B cell (primary cell): ENCODE results near the gene CDH13. TPM values are rescaled to one million over a fixed set of nuclear protein-coding genes. Genes with fewer than 3 reads are reported as not detected.

Experiments
- ATAC-seq: fragments of 200-7000 bp; cut with Tn5 transposase; one replicate; pipeline ENCODE4 v1.10.0; 2021; ENCODE audit warnings: low read depth, mild to moderate bottlenecking, moderate number of reproducible peaks, moderate library complexity
- CTCF ChIA-PET: fragments of 350-600 bp; sonication (Branson Sonifier 250); formaldehyde crosslinking; loops from one replicate; lab custom pipeline; 2021; ENCODE audit warnings: antibody characterized with exemption, inconsistent platforms; lab: Charles Lee
- POLR2A ChIA-PET: fragments of 350-600 bp; sonication (Branson Sonifier 250); formaldehyde crosslinking; loops from one replicate; lab custom pipeline; 2021; ENCODE audit warnings: antibody characterized with exemption; lab: Charles Lee
- DNase-seq: peaks from one replicate; pipeline ENCODE4 v3.0.0; 2013
- H2AFZ ChIP-seq: 2 replicates; pipeline ENCODE4 v1.6.1; 2012; ENCODE audit warnings: mild to moderate bottlenecking, low read depth, low read length; ENCODE audit not compliant: insufficient read depth, poor library complexity, severe bottlenecking
- H3K27ac ChIP-seq, 2 donors: 1 replicate in 1 of 2; 2 replicates in 1 of 2; pipeline ENCODE4 v1.5.1; 2012 to 2013; ENCODE audit warnings: low read length in 2 of 2, mild to moderate bottlenecking in 2 of 2, moderate library complexity in 1 of 2
- H3K27me3 ChIP-seq, 4 experiments: fragments of 200-600 bp in 1 of 4; sonication (generic) in 1 of 4; replicated peaks in 1 of 4; 1 replicate in 2 of 4; 2 replicates in 2 of 4; pipeline versions ENCODE4 v1.6.1 to v1.7.0; 2013 to 2016; ENCODE audit warnings: low read length in 3 of 4, mild to moderate bottlenecking in 2 of 4, mixed read lengths in 1 of 4, moderate library complexity in 1 of 4; ENCODE audit not compliant: insufficient read depth in 4 of 4, control insufficient read depth in 3 of 4; ENCODE audit errors: control extremely low read depth in 1 of 4
- H3K36me3 ChIP-seq, 2 experiments: replicated peaks in 1 of 2; 1 replicate in 1 of 2; 2 replicates in 1 of 2; pipeline versions ENCODE4 v1.6.1 to v1.7.1; 2013; ENCODE audit warnings: low read length in 1 of 2; ENCODE audit not compliant: insufficient read depth in 2 of 2, control insufficient read depth in 1 of 2; ENCODE audit errors: control extremely low read depth in 1 of 2, extremely low read depth in 1 of 2
- H3K4me1 ChIP-seq, 2 donors: fragments of 200-600 bp in 1 of 2; sonication (generic) in 1 of 2; 1 replicate in 1 of 2; 2 replicates in 1 of 2; pipeline versions ENCODE4 v1.5.1 to v1.6.1; 2013 to 2017; ENCODE audit warnings: low read length in 2 of 2; ENCODE audit not compliant: control insufficient read depth in 2 of 2, insufficient read depth in 2 of 2
- H3K4me2 ChIP-seq: replicated peaks from 2 replicates; pipeline ENCODE3; 2012; ENCODE audit warnings: mild to moderate bottlenecking, low read depth, low read length; ENCODE audit not compliant: poor library complexity, severe bottlenecking
- H3K4me3 ChIP-seq, 5 experiments: fragments of 200-600 bp in 1 of 5; sonication (generic) in 1 of 5; 1 replicate in 3 of 5; 2 replicates in 2 of 5; pipeline versions ENCODE4 v1.5.1 to v1.7.0; 2011 to 2016; ENCODE audit warnings: low read length in 4 of 5, mild to moderate bottlenecking in 4 of 5, low read depth in 2 of 5, control low read depth in 1 of 5, moderate library complexity in 1 of 5; ENCODE audit not compliant: insufficient read depth in 1 of 5; ENCODE audit errors: control extremely low read depth in 1 of 5, extremely low read depth in 1 of 5
- H3K79me2 ChIP-seq: fragments of 200-600 bp; sonication (generic); one replicate; pipeline ENCODE4 v1.6.0; 2016; ENCODE audit warnings: low read length; ENCODE audit not compliant: control insufficient read depth, insufficient read depth
- H3K9ac ChIP-seq: fragments of 200-600 bp; sonication (generic); 2 replicates; pipeline ENCODE4 v1.6.1; 2017; ENCODE audit warnings: mild to moderate bottlenecking, low read length, moderate library complexity
- H3K9me3 ChIP-seq, 3 donors: one replicate each; pipeline versions ENCODE4 v1.6.1 to v1.7.1; 2013; ENCODE audit warnings: low read length in 2 of 3; ENCODE audit not compliant: control insufficient read depth in 2 of 3, insufficient read depth in 1 of 3; ENCODE audit errors: control extremely low read depth in 1 of 3
- H4K20me1 ChIP-seq: 2 replicates; pipeline ENCODE4 v1.6.0; 2012; ENCODE audit warnings: mild to moderate bottlenecking, low read length; ENCODE audit not compliant: insufficient read depth, control insufficient read depth, poor library complexity, severe bottlenecking
- H3K27ac Mint-ChIP-seq: one replicate; pipeline ENCODE4 v1.8.0; 2021; ENCODE audit warnings: mixed read lengths
- H3K27me3 Mint-ChIP-seq: one replicate; pipeline ENCODE4 v1.8.0; 2021; ENCODE audit warnings: mixed read lengths
- H3K4me1 Mint-ChIP-seq: one replicate; pipeline ENCODE4 v1.8.0; 2021; ENCODE audit warnings: mixed read lengths
- H3K4me3 Mint-ChIP-seq: one replicate; pipeline ENCODE4 v1.8.0; 2021; ENCODE audit warnings: mixed read lengths
- H3K9me3 Mint-ChIP-seq: one replicate; pipeline ENCODE4 v1.8.0; 2022; ENCODE audit warnings: mixed read lengths; ENCODE audit not compliant: insufficient read depth
- CTCF ChIP-seq: fragments of 200-600 bp; IDR thresholded peaks from one replicate; pipeline ENCODE4 v1.8.0; 2022; ENCODE audit warnings: antibody characterized with exemption, mild to moderate bottlenecking
- EZH2 ChIP-seq: IDR thresholded peaks from 2 replicates; pipeline ENCODE4 v1.6.1; 2012; ENCODE audit warnings: borderline replicate concordance, low read depth, mild to moderate bottlenecking, moderate library complexity, low read length; ENCODE audit not compliant: insufficient read depth, poor library complexity, severe bottlenecking
- WGBS: methylation state at CpG from one replicate; pipeline ENCODE4 v1.1.5; 2013; ENCODE audit warnings: missing lambda C conversion rate; ENCODE audit not compliant: insufficient coverage; 5-methylcytosine and 5-hydroxymethylcytosine counted together
- intact Hi-C: fragments of 100-400 bp; cut with micrococcal nuclease; formaldehyde crosslinking; loops from one replicate; pipeline ENCODE4 v1.10.0; 2022
- polyA plus RNA-seq: library from polyadenylated mRNA; depleted of rRNA; stranded (reverse); fragments of >200 nt; gene quantifications from 2 replicates; pipeline ENCODE4 v1.2.3, GENCODE V29; 2012
- total RNA-seq, 2 donors: library from RNA; stranded (reverse); fragments of 120-200 nt in 1 of 2; gene quantifications; 1 replicate in 1 of 2; 2 replicates in 1 of 2; pipeline versions ENCODE4 v1.2.3 to v1.2.4, GENCODE V29; 2013 to 2022

CDH13 gene
- total and polyA plus RNA-seq, 2 donors (not counting 1 experiment from before 2014, with no cell fraction given), result not detected

GRCh38 chr16:82643936-82644630 is 17.3 kb downstream of the CDH13 start:
- H3K27ac ChIP-seq, result no peak overlapping the region
- Mint-ChIP-seq H3K4me3 (no peak overlapping the region), H3K4me1 (no peaks in the 10 kb centered on the region), H3K9me3 (no peaks in the 10 kb centered on the region), H3K27me3 (peaks cover 21% of the 10 kb centered on the region), H3K27ac (no peak overlapping the region)
- intact Hi-C loops, result no loop called here
- H3K9ac ChIP-seq, result no peak overlapping the region
- CTCF ChIA-PET, result no interaction called here
- H3K27me3 ChIP-seq, result no peaks in the 10 kb centered on the region
- H3K4me3 ChIP-seq, result no peak overlapping the region
- no peaks in the 10 kb centered on the region for H3K4me1 ChIP-seq
- H3K9me3 ChIP-seq, result no peaks in the 10 kb centered on the region
- POLR2A ChIA-PET, result no interaction called here
- DNase-seq (no peak), ATAC-seq (no peak)
- H3K79me2 ChIP-seq, result no peaks in the 10 kb centered on the region
- TF ChIP-seq CTCF, result no peak
- TF ChIP-seq EZH2, result no peak
- 77% methylated on average over 7 of the region's 10 CpGs for WGBS
- H4K20me1 ChIP-seq, result no peaks in the 10 kb centered on the region
- no peak overlapping the region for H2AFZ ChIP-seq
- H3K36me3 ChIP-seq, result no peaks in the 10 kb centered on the region
- H3K4me2 ChIP-seq, result no peak overlapping the region

- POLR2A ChIA-PET, result no interaction called here
- DNase-seq, result no peak
- no peak overlapping the region for H3K4me3 Mint-ChIP-seq
- Histone ChIP-seq H3K27ac (no peak overlapping the region), H2AFZ (no peak overlapping the region), H3K4me3 (no peak overlapping the region), H3K4me1 (peaks cover 0 to 1% of the 10 kb centered on the region in 2 donors), H3K27me3 (no peaks in the 10 kb centered on the region), H3K4me2 (no peak overlapping the region), H4K20me1 (no peaks in the 10 kb centered on the region), H3K36me3 (no peaks in the 10 kb centered on the region), H3K9ac (no peak overlapping the region), H3K9me3 (no peaks in the 10 kb centered on the region), H3K79me2 (no peaks in the 10 kb centered on the region)
- no peak for ATAC-seq
- no peaks in the 10 kb centered on the region for H3K9me3 Mint-ChIP-seq
- H3K27ac Mint-ChIP-seq, result no peak overlapping the region
- intact Hi-C loops, result no loop called here
- TF ChIP-seq EZH2, result no peak
- TF ChIP-seq CTCF, result no peak
- H3K4me1 Mint-ChIP-seq, result no peaks in the 10 kb centered on the region
- 74% methylated on average over 2 of the region's 3 CpGs for WGBS
- CTCF ChIA-PET, result no interaction called here
- H3K27me3 Mint-ChIP-seq, result peaks cover 14% of the 10 kb centered on the region
Measured at GRCh38 chr16:82646504-82646903, 19.7 kb downstream of the CDH13 start.
